Liver (tissue), 3 donors: ENCODE data around the gene DLX2.

Experiments used
- ATF3 ChIP-seq: IDR thresholded peaks from 2 replicates; pipeline ENCODE4 v1.6.1; 2016; ENCODE audit warnings: antibody characterized with exemption
- CTCF ChIP-seq: fragments of 150-350 bp; IDR thresholded peaks from 2 replicates; pipeline ENCODE4 v1.5.1; 2017; ENCODE audit warnings: improper control_type of control experiment, low read depth, low read length; ENCODE audit not compliant: missing input control
- EGR1 ChIP-seq, 2 donors: IDR thresholded peaks; 2 replicates each; pipeline ENCODE4 v1.6.1; 2016 to 2018; ENCODE audit warnings: antibody characterized with exemption in 2 of 2, low read depth in 2 of 2
- GABPA ChIP-seq, 2 donors: IDR thresholded peaks in 1 of 2; conservative IDR thresholded peaks in 1 of 2; 2 replicates each; pipeline ENCODE4 v1.6.1; 2016; ENCODE audit warnings: antibody characterized with exemption in 2 of 2, mild to moderate bottlenecking in 1 of 2, moderate library complexity in 1 of 2
- HNF4G ChIP-seq: IDR thresholded peaks from 2 replicates; pipeline ENCODE4 v1.6.1; 2016; ENCODE audit warnings: antibody characterized with exemption
- JUND ChIP-seq, 2 donors: IDR thresholded peaks; 2 replicates each; pipeline ENCODE4 v1.6.1; 2016; ENCODE audit warnings: antibody characterized with exemption in 2 of 2
- MAX ChIP-seq: IDR thresholded peaks from 2 replicates; pipeline ENCODE4 v1.6.1; 2016; ENCODE audit warnings: antibody characterized with exemption
- RAD21 ChIP-seq, 2 donors: IDR thresholded peaks; 2 replicates each; pipeline ENCODE4 v1.6.1; 2016; ENCODE audit warnings: antibody characterized with exemption in 2 of 2, mild to moderate bottlenecking in 2 of 2
- SP1 ChIP-seq: IDR thresholded peaks from 2 replicates; pipeline ENCODE4 v1.6.1; 2018; ENCODE audit warnings: antibody characterized with exemption, mild to moderate bottlenecking
- TAF1 ChIP-seq: conservative IDR thresholded peaks from 2 replicates; pipeline ENCODE4 v1.6.1; 2016; ENCODE audit warnings: antibody characterized with exemption, mild to moderate bottlenecking
- TF ChIP-seq, protein P1 (sequence below): IDR thresholded peaks from 2 replicates; pipeline ENCODE4 v1.6.1; 2016; ENCODE audit warnings: antibody characterized with exemption
- donor health status: healthy.
- donor health status: healthy.

DNA sequence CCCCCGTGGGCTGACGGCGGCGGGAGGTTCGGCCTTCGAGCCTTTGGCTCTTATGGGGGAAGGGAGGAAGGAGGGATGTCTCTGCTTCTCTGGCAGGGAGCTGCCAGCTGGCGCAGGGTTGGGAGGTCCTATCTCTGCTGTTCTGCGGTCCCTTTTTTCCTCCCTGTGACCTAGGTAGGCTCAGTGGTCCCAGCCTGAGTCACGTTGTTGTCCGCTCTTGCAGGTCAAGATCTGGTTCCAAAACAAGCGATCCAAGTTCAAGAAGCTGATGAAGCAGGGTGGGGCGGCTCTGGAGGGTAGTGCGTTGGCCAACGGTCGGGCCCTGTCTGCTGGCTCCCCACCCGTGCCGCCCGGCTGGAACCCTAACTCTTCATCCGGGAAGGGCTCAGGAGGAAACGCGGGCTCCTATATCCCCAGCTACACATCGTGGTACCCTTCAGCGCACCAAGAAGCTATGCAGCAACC, 14.9 kb downstream of the DLX2 start:
- TF ChIP-seq CTCF = no peak
- no peak for TF ChIP-seq MAX
- TF ChIP-seq HNF4G = no peak
- no peak for TF ChIP-seq SP1
- no peak for TF ChIP-seq EGR1 (IDR thresholded peaks at IDR 0.05; ENCODE audit: low read depth in 2 of 2)
- TF ChIP-seq GABPA (IDR thresholded peaks at IDR 0.05 in 1 of 2, conservative IDR thresholded peaks at IDR 0.05 in 1 of 2) = no peak
- no peak for TF ChIP-seq JUND (IDR thresholded peaks at IDR 0.05)
- no peak for TF ChIP-seq ATF3
- no peak for TF ChIP-seq TAF1
- no peak for TF ChIP-seq RAD21 (IDR thresholded peaks at IDR 0.05)
- TF ChIP-seq, protein P1, sequence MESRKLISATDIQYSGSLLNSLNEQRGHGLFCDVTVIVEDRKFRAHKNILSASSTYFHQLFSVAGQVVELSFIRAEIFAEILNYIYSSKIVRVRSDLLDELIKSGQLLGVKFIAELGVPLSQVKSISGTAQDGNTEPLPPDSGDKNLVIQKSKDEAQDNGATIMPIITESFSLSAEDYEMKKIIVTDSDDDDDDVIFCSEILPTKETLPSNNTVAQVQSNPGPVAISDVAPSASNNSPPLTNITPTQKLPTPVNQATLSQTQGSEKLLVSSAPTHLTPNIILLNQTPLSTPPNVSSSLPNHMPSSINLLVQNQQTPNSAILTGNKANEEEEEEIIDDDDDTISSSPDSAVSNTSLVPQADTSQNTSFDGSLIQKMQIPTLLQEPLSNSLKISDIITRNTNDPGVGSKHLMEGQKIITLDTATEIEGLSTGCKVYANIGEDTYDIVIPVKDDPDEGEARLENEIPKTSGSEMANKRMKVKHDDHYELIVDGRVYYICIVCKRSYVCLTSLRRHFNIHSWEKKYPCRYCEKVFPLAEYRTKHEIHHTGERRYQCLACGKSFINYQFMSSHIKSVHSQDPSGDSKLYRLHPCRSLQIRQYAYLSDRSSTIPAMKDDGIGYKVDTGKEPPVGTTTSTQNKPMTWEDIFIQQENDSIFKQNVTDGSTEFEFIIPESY = no peak
